GM10248 (cell line): Measurements from ENCODE around the gene SNRPA1.

Source experiments
- CTCF ChIA-PET: fragments of 300-600 bp; sonication (Branson Sonifier 250); formaldehyde crosslinking; extraction: SDS; loops from one replicate; lab custom pipeline; 2021; ENCODE audit warnings: antibody characterized with exemption; lab: Yijun Ruan, JAX
- POLR2A ChIA-PET: fragments of 350-650 bp; sonication (Branson Sonifier 250); formaldehyde crosslinking; extraction: SDS; loops from one replicate; lab custom pipeline; 2020; ENCODE audit warnings: antibody characterized with exemption; lab: Yijun Ruan, JAX
- DNase-seq: peaks from one replicate; pipeline ENCODE4 v3.0.0; 2012; ENCODE audit errors: extremely low spot score
- CTCF ChIP-seq: IDR thresholded peaks from 2 replicates; pipeline ENCODE4 v1.5.1; 2012; ENCODE audit warnings: mild to moderate bottlenecking, low read depth; ENCODE audit errors: extremely low read depth, missing control alignments, control extremely low read depth

The SNRPA1 gene

DNA sequence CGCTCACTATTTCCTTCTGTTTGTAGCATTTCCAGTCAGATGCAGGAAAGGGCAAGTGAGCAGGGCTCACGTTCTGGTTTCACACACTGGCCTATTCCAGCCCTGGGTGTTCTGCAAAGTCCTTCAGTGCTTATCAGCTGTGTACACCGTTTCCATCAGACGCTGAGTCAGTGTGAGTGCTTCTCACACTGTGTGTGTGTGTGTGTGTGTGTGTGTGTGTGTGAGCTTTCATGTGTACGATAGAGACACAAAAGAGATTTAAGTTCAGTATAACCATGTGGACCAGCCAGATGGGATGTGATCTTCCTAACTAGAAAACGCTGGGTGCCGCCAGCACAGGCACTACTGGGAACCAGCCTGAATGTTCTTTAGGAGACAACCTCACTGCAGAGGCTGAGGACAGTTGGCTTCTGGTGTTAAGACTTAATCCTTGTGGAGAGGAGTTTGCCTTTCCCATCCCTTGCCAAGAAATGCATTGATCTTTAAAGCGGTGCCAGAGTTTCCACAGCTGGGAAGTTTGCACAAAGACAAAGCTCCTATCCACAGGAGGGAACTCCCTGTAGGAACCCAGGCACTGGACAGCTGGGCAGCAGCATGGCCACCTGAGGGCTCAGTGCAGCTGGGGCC, 39.3 kb downstream of the SNRPA1 start:
- POLR2A ChIA-PET: no interaction called here
- CTCF ChIA-PET: interaction anchor here (0.9 to 6.4 kb wide), 11 partner anchors 10 to 394 kb away, joined by 3 to 70 read pairs (median 4); no protein-coding TSS in a partner anchor
- no peak for DNase-seq
- TF ChIP-seq CTCF: no peak

DNA sequence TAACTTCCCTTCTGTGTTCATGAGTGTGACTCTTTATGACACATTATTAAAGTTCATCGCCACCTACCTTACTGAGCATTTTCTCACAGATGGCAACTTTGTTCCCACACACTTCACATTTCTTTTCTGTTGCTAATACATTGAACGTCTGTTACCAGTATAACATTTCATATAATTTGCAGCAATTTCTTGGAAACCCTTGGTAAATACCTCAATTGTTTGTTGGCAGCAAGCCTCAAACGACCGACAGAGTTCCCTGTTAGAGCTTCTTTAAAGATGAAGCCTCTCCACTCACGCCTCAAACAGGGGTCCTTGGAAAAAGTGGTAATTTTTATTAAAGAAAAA, 40.0 kb downstream of the SNRPA1 start:
- TF ChIP-seq CTCF: no peak
- ChIA-PET POLR2A (no interaction called here), CTCF (interaction anchor here (0.8 to 6.4 kb wide), 9 partner anchors 9 to 395 kb away, joined by 3 to 70 read pairs (median 9); no protein-coding TSS in a partner anchor)
- no peak for DNase-seq

- ChIA-PET CTCF (interaction anchor here (0.8 to 6.4 kb wide), 9 partner anchors 9 to 246 kb away, joined by 3 to 70 read pairs (median 9); no protein-coding TSS in a partner anchor), POLR2A (no interaction called here)
- no peak for TF ChIP-seq CTCF
- no peak for DNase-seq
These were observed 40.6 kb downstream of the SNRPA1 start for GRCh38 chr15:101254157-101255050.

DNA sequence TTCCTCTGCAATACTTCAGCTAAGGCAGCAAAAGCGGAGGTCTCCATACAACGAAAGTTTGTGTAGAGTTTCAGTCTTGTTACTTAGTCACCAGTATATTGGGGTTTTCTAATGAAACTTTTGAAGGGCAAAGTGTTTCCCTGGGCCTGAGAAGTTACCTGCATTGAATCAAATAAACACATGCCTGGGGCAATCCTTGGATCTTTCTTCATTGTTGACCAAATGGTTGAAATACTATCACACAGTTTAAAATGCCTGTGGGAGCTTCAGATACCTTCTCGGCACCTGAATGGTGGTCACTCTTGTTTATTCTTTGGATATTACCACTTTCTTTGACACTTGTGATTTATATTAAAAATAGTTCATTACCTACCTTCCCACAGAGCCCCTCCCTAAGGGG, 42.2 kb downstream of the SNRPA1 start:
- POLR2A ChIA-PET: interaction anchor here (1.4 kb wide), 1 partner anchor 10 kb away, joined by 8 read pairs; no protein-coding TSS in a partner anchor
- no peak for DNase-seq
- TF ChIP-seq CTCF: no peak
- CTCF ChIA-PET: interaction anchor here (1.3 to 6.4 kb wide), 5 partner anchors 110 to 237 kb away, joined by 3 to 70 read pairs (median 5); no protein-coding TSS in a partner anchor

- DNase-seq: peak; percentile 88
- ChIA-PET CTCF (interaction anchor here (0.6 to 6.4 kb wide), 16 partner anchors 9 to 245 kb away, joined by 3 to 70 read pairs (median 4); no protein-coding TSS in a partner anchor), POLR2A (interaction anchor here (0.6 to 1.4 kb wide), 9 partner anchors 9 to 461 kb away, joined by 3 to 8 read pairs (median 4); no protein-coding TSS in a partner anchor)
- TF ChIP-seq CTCF: peak; percentile 51
These were observed 42.9 kb downstream of the SNRPA1 start, which contains the start of gene CHSY1 for GRCh38 chr15:101251830-101252820. Gene CHSY1, minus strand, starts transcription at chr15:101252048. Its CDS starts 592 bp downstream, at chr15:101251456.
